Measurements from ENCODE around the gene FAM8A1. TPM values are rescaled to one million over a fixed set of nuclear protein-coding genes. Genes with fewer than 3 reads are reported as not detected.

Gene FAM8A1
- total and polyA plus RNA-seq, 2 donors (not counting 3 experiments of a cell fraction or from before 2014, with no cell fraction given): 4.8 to 11.3 TPM

DNA sequence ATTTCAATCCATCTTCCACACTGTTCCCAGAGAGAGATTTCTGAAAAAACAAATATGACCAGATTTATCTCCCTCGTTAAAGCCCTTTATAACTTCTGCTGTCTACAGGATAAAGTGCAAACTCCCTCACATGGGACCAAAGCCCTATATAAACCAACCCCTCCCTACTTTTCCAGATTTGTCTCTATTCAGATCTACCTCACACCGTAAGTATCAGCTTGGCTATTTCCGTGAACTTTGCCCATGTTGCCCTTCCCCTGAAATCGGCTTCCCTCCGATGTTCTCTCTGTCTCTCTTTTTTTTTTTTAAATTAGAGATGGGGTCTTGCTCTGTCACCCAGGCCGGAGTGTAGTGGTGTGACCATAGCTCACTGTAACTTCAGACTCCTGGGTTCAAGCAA is 12.1 kb upstream of the FAM8A1 start:
- Histone ChIP-seq H3K9ac (replicated peaks; ENCODE audit: extremely low read depth, insufficient read depth, low read length) (no peak overlapping the region), H4K20me1 (replicated peaks; ENCODE audit: control insufficient read depth, extremely low read depth, insufficient read depth, low read length) (no peaks in the 10 kb centered on the region), H3K9me3 (replicated peaks; ENCODE audit: control insufficient read depth, insufficient read depth, low read length) (no peaks in the 10 kb centered on the region), H3K4me1 (ENCODE audit: control insufficient read depth, extremely low read depth, insufficient read depth, low read length) (peaks cover 8% of the 10 kb centered on the region), H3K36me3 (ENCODE audit: control insufficient read depth in 2 of 2, extremely low read depth in 1 of 2, insufficient read depth in 2 of 2, low read length in 2 of 2) (no peaks in the 10 kb centered on the region), H3K79me2 (ENCODE audit: control insufficient read depth, insufficient read depth, low read length) (no peaks in the 10 kb centered on the region), H3K4me3 (replicated peaks in 1 of 3; ENCODE audit: insufficient read depth in 1 of 3, low read depth in 1 of 3, low read length in 3 of 3) (no peak overlapping the region), H3K4me2 (ENCODE audit: insufficient read depth, low read length) (no peak overlapping the region), H3K9me1 (replicated peaks; ENCODE audit: control insufficient read depth, extremely low read depth, insufficient read depth, low read length) (no peaks in the 10 kb centered on the region), H3K27me3 (ENCODE audit: control insufficient read depth in 2 of 2, insufficient read depth in 2 of 2, low read length in 2 of 2) (no peaks in the 10 kb centered on the region), H2AFZ (ENCODE audit: low read depth, low read length) (no peak overlapping the region), H3K27ac (ENCODE audit: insufficient read depth, low read depth, low read length) (no peak overlapping the region)
- dilution Hi-C loops (cut with MboI; ENCODE audit: extremely low pct_ligation_motif_present, low sequenced_read_pairs): no loop called here
- ChIA-PET POLR2A (no interaction called here), CTCF (interaction anchor here (1.1 kb wide), 1 partner anchor 217 kb away, joined by 4 read pairs; no protein-coding TSS in a partner anchor)
- intact Hi-C loops (cut with micrococcal nuclease): no loop called here
- no peak for FAIRE-seq
- no peak for DNase-seq (ENCODE audit: low read depth, low spot score)
- TF ChIP-seq MYC (IDR thresholded peaks at IDR 0.05; ENCODE audit: low read depth, low read length) (no peak), FOS (IDR thresholded peaks at IDR 0.05; ENCODE audit: borderline replicate concordance, insufficient read depth, low read length) (no peak), EZH2 (IDR thresholded peaks at IDR 0.05; ENCODE audit: borderline replicate concordance, low read depth, low read length, severe bottlenecking) (no peak), GATA2 (IDR thresholded peaks at IDR 0.05; ENCODE audit: insufficient read depth, insufficient read length, low read depth, low read length) (no peak), JUN (IDR thresholded peaks at IDR 0.05; ENCODE audit: borderline replicate concordance, insufficient read depth, insufficient read length, low read depth) (no peak)
- TF ChIP-seq, protein P1, sequence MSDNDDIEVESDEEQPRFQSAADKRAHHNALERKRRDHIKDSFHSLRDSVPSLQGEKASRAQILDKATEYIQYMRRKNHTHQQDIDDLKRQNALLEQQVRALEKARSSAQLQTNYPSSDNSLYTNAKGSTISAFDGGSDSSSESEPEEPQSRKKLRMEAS (IDR thresholded peaks at IDR 0.05; ENCODE audit: insufficient read depth, insufficient read length): no peak
- no TSS peak for BruUV-seq (replicated peaks)

DNA sequence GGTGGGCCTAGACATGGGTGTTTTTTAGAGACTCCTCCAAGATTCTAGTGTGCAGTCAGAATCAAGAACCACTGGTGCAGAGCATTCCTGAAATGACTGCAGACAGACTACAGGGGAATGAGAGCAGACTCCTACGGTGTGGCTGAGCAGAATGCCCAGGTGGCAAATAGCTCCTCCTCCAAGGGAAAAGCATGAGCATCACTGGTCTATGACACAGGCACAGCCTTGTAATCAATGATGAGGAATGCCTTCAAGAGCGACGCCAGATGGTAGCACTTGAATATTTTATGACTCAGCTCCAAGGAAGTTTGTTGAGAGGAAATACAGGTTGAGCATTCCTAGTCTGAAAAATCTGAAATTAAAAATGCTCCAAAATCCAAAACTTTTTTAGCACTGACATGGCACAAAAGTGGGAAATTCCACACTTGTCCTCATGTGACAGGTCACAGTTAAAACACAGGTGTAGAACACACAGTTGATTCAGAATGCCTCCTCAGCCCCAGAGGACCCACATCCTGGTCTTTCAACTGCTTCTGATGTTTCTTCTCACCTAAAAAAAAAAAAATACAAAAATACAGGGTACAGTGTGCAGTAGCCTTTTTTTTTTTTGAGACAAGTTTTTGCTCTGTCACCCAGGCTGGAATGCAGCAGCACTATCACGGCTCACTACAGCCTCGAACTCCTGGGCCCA is 10.6 kb upstream of the FAM8A1 start:
- no peaks in the 10 kb centered on the region for H3K4me1 ChIP-seq (ENCODE audit: control insufficient read depth, extremely low read depth, insufficient read depth, low read length)
- no peak overlapping the region for H3K27ac ChIP-seq (ENCODE audit: insufficient read depth, low read depth, low read length)
- no peak overlapping the region for H3K4me3 ChIP-seq (replicated peaks in 1 of 3; ENCODE audit: insufficient read depth in 1 of 3, low read depth in 1 of 3, low read length in 3 of 3)
- FAIRE-seq (peak; percentile 55), DNase-seq (ENCODE audit: low read depth, low spot score) (peak; percentile 9)
- H3K9me1 ChIP-seq (replicated peaks; ENCODE audit: control insufficient read depth, extremely low read depth, insufficient read depth, low read length): no peaks in the 10 kb centered on the region
- no peak overlapping the region for H3K4me2 ChIP-seq (ENCODE audit: insufficient read depth, low read length)
- no peak for TF ChIP-seq GATA2 (IDR thresholded peaks at IDR 0.05; ENCODE audit: insufficient read depth, insufficient read length, low read depth, low read length)
- no peak for TF ChIP-seq EZH2 (IDR thresholded peaks at IDR 0.05; ENCODE audit: borderline replicate concordance, low read depth, low read length, severe bottlenecking)
- no peak for TF ChIP-seq MYC (IDR thresholded peaks at IDR 0.05; ENCODE audit: low read depth, low read length)
- TF ChIP-seq FOS (IDR thresholded peaks at IDR 0.05; ENCODE audit: borderline replicate concordance, insufficient read depth, low read length): no peak
- TF ChIP-seq, protein P2, sequence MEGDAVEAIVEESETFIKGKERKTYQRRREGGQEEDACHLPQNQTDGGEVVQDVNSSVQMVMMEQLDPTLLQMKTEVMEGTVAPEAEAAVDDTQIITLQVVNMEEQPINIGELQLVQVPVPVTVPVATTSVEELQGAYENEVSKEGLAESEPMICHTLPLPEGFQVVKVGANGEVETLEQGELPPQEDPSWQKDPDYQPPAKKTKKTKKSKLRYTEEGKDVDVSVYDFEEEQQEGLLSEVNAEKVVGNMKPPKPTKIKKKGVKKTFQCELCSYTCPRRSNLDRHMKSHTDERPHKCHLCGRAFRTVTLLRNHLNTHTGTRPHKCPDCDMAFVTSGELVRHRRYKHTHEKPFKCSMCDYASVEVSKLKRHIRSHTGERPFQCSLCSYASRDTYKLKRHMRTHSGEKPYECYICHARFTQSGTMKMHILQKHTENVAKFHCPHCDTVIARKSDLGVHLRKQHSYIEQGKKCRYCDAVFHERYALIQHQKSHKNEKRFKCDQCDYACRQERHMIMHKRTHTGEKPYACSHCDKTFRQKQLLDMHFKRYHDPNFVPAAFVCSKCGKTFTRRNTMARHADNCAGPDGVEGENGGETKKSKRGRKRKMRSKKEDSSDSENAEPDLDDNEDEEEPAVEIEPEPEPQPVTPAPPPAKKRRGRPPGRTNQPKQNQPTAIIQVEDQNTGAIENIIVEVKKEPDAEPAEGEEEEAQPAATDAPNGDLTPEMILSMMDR (IDR thresholded peaks at IDR 0.05; ENCODE audit: extremely low read depth in 1 of 2, insufficient read depth in 1 of 2, low read depth in 1 of 2, low read length in 2 of 2): no peak
- no peak overlapping the region for H3K9ac ChIP-seq (replicated peaks; ENCODE audit: extremely low read depth, insufficient read depth, low read length)
- H4K20me1 ChIP-seq (replicated peaks; ENCODE audit: control insufficient read depth, extremely low read depth, insufficient read depth, low read length): no peaks in the 10 kb centered on the region
- CTCF ChIA-PET: interaction anchor here (0.7 to 1.6 kb wide), 6 partner anchors 11 to 435 kb away, joined by 3 to 7 read pairs (median 4); no protein-coding TSS in a partner anchor
- intact Hi-C loops (cut with micrococcal nuclease): no loop called here
- H3K79me2 ChIP-seq (ENCODE audit: control insufficient read depth, insufficient read depth, low read length): no peaks in the 10 kb centered on the region
- H3K27me3 ChIP-seq (ENCODE audit: control insufficient read depth in 2 of 2, insufficient read depth in 2 of 2, low read length in 2 of 2): peaks cover 0 to 2% of the 10 kb centered on the region in 2 experiments
- H2AFZ ChIP-seq (ENCODE audit: low read depth, low read length): no peak overlapping the region
- dilution Hi-C loops (cut with MboI; ENCODE audit: extremely low pct_ligation_motif_present, low sequenced_read_pairs): no loop called here
- POLR2A ChIA-PET: interaction anchor here (0.6 to 0.7 kb wide), 2 partner anchors 192 to 685 kb away, joined by 4 read pairs; no protein-coding TSS in a partner anchor
- no peaks in the 10 kb centered on the region for H3K36me3 ChIP-seq (ENCODE audit: control insufficient read depth in 2 of 2, extremely low read depth in 1 of 2, insufficient read depth in 2 of 2, low read length in 2 of 2)
- H3K9me3 ChIP-seq (replicated peaks; ENCODE audit: control insufficient read depth, insufficient read depth, low read length): no peaks in the 10 kb centered on the region
- no TSS peak for BruUV-seq (replicated peaks)
